ENCODE results near the gene TOR4A.

GRCh38 chr9:137277329-137278041, at the start of gene TOR4A:
- no peak for TF ChIP-seq SLC30A9 (CRISPR knock-in tag; IDR thresholded peaks at IDR 0.05)
- TF ChIP-seq CEBPB (tag; IDR thresholded peaks at IDR 0.05): 0 out of 2 replicates have a peak, but pooled peaks have one; percentile 1
